Measurements from ENCODE around the gene GIN1.

- peak; percentile 55 for TF ChIP-seq CTCF (conservative IDR thresholded peaks at IDR 0.05; ENCODE audit: low read length)
- no peak for TF ChIP-seq EZH2phosphoT487 (IDR thresholded peaks at IDR 0.05; ENCODE audit: borderline replicate concordance, low read depth, low read length)
Measured at GRCh38 chr5:103041071-103041676, 78.8 kb downstream of the GIN1 start.

All from OCI-LY7 (cell line).